Gastroesophageal sphincter (tissue), 4 donors: ENCODE results near the gene SERPINH1. TPM values are rescaled to one million over a fixed set of nuclear protein-coding genes. Genes with fewer than 3 reads are reported as not detected.

Source experiments
- ATAC-seq: fragments of 150-250 bp; one replicate; pipeline ENCODE4 v1.9.1; 2016; ENCODE audit warnings: mild to moderate bottlenecking, moderate library complexity
- H3K27ac ChIP-seq, 4 donors: fragments of 200-600 bp; sonication (generic) in 3 of 4; 1 replicate in 3 of 4; 2 replicates in 1 of 4; pipeline ENCODE4 v1.5.1; 2016 to 2019
- H3K27me3 ChIP-seq: fragments of 200-600 bp; sonication (generic); one replicate; pipeline ENCODE4 v1.5.1; 2019
- H3K36me3 ChIP-seq, 2 donors: fragments of 200-600 bp; sonication (generic); one replicate each; pipeline ENCODE4 v1.5.1; 2019; ENCODE audit warnings: control low read depth in 1 of 2
- H3K4me1 ChIP-seq, 3 donors: fragments of 200-600 bp; sonication (generic); 1 replicate in 2 of 3; 2 replicates in 1 of 3; pipeline ENCODE4 v1.5.1; 2016 to 2019; ENCODE audit warnings: control low read depth in 2 of 3
- H3K4me3 ChIP-seq, 2 donors: fragments of 200-600 bp; sonication (generic); one replicate each; pipeline ENCODE4 v1.5.1; 2019; ENCODE audit warnings: mild to moderate bottlenecking in 1 of 2, moderate library complexity in 1 of 2
- H3K9me3 ChIP-seq, 3 donors: fragments of 200-600 bp; sonication (generic); one replicate each; pipeline ENCODE4 v1.5.1; 2017 to 2019; ENCODE audit warnings: control low read depth in 2 of 3
- EP300 ChIP-seq: sonication (generic); formaldehyde crosslinking; IDR thresholded peaks from one replicate; pipeline ENCODE4 v1.6.1; 2017; ENCODE audit warnings: antibody characterized with exemption, mild to moderate bottlenecking
- POLR2A ChIP-seq, 2 donors: fragments of 450-650 bp; IDR thresholded peaks; one replicate each; pipeline ENCODE4 v1.6.1; 2017; ENCODE audit warnings: antibody characterized with exemption in 2 of 2, mild to moderate bottlenecking in 2 of 2, moderate library complexity in 1 of 2
- POLR2AphosphoS5 ChIP-seq: sonication (generic); formaldehyde crosslinking; IDR thresholded peaks from one replicate; pipeline ENCODE4 v1.6.1; 2017; ENCODE audit warnings: antibody characterized with exemption
- WGBS, 2 donors: methylation state at CpG; one replicate each; pipeline ENCODE4 v1.1.5; 2018; ENCODE audit warnings: low coverage in 1 of 2; 5-methylcytosine and 5-hydroxymethylcytosine counted together
- total RNA-seq, 4 donors: library from RNA; depleted of rRNA; stranded (reverse); fragments of >200 nt; gene quantifications; one replicate each; pipeline ENCODE4 v1.1.0, GENCODE V29; 2016
- TF ChIP-seq, protein P1 (sequence below), 4 experiments: fragments of 200-600 bp in 2 of 4; fragments of 450-650 bp in 2 of 4; sonication (generic) in 1 of 4; IDR thresholded peaks; one replicate each; pipeline ENCODE4 v1.5.1; 2017 to 2019; ENCODE audit warnings: antibody characterized with exemption in 4 of 4, mild to moderate bottlenecking in 2 of 4, moderate library complexity in 2 of 4

SERPINH1 gene
- total RNA-seq, 4 donors from 2014 or later, result 127 to 284 (median 175) TPM

DNA sequence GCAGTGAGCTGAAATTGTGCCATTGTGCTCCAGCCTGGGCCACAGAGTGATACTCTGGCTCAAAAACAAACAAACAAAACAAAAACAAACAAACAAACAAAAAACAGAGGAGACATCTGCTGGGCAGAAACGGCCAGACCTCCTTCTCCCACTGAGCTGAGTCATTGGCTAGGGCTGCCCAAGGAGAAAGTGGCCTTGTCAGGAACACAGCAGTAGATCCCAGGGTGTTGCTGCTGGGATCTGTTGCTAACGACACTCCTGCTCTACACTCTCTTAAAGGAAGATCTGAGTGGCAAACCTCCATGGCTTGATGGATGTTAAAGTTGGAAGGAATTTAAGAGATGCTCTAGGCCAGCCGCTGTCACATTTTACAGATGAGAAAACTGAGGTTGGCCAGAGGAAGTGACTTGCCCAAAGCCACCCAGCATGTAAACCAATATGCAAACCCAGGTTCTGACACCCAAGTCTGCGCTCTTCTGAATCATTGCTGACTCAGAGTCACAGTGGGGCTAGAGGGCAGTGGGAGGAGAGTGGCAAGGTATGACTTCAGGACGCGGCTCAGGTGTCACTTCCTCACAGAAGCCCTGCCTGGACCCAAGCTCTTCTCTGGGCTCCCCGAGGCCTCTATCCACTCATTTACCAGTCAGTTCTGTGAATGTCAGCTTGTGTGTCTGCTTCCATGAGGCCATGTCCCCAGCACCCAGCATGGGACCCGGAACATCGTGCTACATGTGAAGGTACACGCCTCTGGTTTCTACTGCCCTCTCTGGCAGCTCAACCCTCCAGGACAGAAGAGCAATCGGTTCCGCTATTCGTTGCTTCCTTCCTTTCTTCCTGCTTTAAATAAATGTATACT is 25.0 kb upstream of the SERPINH1 start:
- ATAC-seq, result no peak
- H3K27me3 ChIP-seq, result no peaks in the 10 kb centered on the region

DNA sequence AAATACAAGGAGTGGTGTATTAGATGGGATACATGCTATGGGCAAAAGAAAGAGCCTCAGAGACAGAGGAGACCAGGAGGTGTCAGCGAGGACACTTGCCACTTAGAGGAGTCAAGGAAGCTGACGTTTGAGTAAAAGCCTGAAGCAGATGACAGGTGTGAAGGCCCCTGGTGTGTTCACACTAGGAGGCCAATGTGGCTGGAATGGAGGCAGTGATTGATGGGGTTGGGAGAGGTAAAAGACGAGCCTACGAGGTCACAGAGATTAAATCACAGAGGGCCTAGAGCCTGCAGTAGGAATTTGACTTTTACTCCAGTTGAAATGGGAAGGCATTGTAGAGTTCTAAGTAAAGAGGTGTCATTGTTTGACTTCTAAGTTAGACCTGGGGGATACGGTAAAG is 24.3 kb upstream of the SERPINH1 start:
- no peaks in the 10 kb centered on the region for H3K9me3 ChIP-seq
- H3K27ac ChIP-seq, result no peak overlapping the region
- no peak for ATAC-seq
- H3K4me3 ChIP-seq, result no peak overlapping the region
- H3K27me3 ChIP-seq, result no peaks in the 10 kb centered on the region
- no peaks in the 10 kb centered on the region for H3K4me1 ChIP-seq
- 73 to 90% methylated on average over 3 to 5 of the region's 5 CpGs for WGBS, 2 donors
- H3K36me3 ChIP-seq, result no peaks in the 10 kb centered on the region
- no peak for TF ChIP-seq EP300
- no peak for TF ChIP-seq POLR2A (IDR thresholded peaks at IDR 0.05)
- TF ChIP-seq, protein P1, sequence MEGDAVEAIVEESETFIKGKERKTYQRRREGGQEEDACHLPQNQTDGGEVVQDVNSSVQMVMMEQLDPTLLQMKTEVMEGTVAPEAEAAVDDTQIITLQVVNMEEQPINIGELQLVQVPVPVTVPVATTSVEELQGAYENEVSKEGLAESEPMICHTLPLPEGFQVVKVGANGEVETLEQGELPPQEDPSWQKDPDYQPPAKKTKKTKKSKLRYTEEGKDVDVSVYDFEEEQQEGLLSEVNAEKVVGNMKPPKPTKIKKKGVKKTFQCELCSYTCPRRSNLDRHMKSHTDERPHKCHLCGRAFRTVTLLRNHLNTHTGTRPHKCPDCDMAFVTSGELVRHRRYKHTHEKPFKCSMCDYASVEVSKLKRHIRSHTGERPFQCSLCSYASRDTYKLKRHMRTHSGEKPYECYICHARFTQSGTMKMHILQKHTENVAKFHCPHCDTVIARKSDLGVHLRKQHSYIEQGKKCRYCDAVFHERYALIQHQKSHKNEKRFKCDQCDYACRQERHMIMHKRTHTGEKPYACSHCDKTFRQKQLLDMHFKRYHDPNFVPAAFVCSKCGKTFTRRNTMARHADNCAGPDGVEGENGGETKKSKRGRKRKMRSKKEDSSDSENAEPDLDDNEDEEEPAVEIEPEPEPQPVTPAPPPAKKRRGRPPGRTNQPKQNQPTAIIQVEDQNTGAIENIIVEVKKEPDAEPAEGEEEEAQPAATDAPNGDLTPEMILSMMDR (IDR thresholded peaks at IDR 0.05), result no peak
- no peak for TF ChIP-seq POLR2AphosphoS5

More for the DNA sequence above, 25.0 kb upstream of the SERPINH1 start:
- Histone ChIP-seq H3K4me3 (no peak overlapping the region), H3K4me1 (peaks cover 0 to 2% (median 0%) of the 10 kb centered on the region in 3 donors), H3K36me3 (no peaks in the 10 kb centered on the region), H3K27ac (no peak overlapping the region), H3K9me3 (no peaks in the 10 kb centered on the region)
- whole genome bisulfite sequencing, 2 donors, result 75 to 76% methylated on average over 5 to 11 of the region's 13 CpGs
- TF ChIP-seq POLR2A (IDR thresholded peaks at IDR 0.05) (no peak), EP300 (no peak), POLR2AphosphoS5 (no peak)
- TF ChIP-seq, protein P1 (IDR thresholded peaks at IDR 0.05), result no peak

DNA sequence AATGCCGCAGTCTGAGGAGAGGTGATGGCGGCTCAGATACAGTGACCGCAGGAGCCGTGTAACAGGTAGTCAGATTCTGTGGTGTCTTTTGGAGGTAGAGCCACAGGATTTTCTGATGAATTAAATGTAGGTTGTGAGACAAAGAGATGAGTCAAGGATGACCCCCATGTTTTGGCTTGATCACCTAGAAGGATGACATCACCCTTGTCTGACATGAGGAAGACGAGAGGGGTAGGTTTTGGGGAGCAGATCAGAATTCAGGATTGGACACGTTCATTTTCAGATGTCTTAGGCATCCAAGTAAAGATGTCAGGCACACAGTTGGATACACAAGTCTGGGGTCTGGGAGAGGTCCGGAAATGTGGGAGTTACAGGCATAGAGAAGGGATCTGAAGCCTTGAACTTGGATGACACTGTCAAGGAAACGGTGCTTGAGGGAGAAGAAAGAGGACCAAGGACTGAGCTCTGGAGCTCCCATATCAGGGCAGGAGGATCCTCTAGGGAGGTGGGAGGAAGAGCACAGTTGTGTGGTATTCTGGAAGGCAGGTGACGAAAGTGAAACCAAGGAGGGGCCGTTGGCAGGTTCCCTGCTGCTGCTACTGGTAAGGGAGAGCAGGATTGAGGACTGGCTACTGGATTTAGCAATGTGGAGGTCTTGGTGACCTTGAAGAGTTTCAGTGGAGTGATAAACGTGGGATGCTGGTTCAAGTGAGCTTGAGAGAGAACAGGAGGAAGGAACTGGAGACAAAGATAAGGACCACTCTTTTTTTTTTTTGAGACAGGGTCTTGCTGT is 23.7 kb upstream of the SERPINH1 start:
- no peak for TF ChIP-seq POLR2AphosphoS5
- TF ChIP-seq, protein P1 (IDR thresholded peaks at IDR 0.05), result no peak
- TF ChIP-seq POLR2A (IDR thresholded peaks at IDR 0.05), result no peak
- TF ChIP-seq EP300, result no peak
- ATAC-seq, result no peak
- H3K4me3 ChIP-seq, result no peak overlapping the region
- WGBS, 2 donors, result 83 to 93% methylated on average over 5 to 11 of the region's 11 CpGs
- H3K36me3 ChIP-seq, result no peaks in the 10 kb centered on the region
- no peak overlapping the region for H3K27ac ChIP-seq
- no peaks in the 10 kb centered on the region for H3K9me3 ChIP-seq
- no peaks in the 10 kb centered on the region for H3K27me3 ChIP-seq
- H3K4me1 ChIP-seq, result no peaks in the 10 kb centered on the region

DNA sequence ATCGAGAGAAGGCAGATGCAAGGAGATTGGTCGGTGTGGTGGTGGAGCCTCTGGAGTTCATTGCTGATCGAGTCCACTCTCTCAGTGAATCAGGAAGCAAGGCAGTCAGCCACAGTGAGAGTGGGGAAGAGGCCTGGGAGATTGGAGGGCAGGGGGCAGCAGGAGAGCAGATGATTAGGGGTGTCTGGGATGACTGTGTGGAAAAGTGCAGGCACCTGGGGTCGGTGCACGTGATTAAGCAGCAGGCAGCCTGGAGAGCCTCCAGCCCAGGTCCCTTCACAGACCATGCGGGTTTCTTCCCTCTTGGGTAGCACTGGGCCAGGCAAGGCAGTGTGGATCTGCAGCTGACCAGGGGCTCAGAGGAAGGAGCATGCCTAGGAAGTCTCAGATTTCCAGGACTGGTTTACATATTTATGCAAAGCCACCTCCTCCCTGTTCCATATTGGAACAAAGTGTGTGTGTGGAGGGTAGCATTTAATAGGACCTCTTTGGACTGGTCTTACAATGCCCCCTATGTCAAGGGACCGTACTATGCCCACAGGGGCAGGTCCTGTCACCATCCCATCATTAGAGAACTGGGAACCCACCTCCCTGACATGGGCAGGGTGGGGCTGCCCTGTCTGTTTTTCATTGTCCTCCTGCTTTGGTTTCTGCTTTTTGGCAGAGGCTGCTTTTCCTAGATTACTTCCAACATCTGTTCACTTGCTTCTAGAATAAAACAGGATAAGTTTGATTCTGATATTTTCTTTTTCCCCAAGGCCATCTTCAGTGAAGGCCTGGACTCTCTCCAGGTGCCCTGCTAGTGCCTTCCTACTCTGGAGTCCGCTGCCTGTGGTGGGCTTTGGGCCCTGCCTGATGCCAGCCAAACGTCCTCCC is 22.4 kb upstream of the SERPINH1 start:
- H3K9me3 ChIP-seq, result no peaks in the 10 kb centered on the region
- no peak overlapping the region for H3K4me3 ChIP-seq
- no peaks in the 10 kb centered on the region for H3K4me1 ChIP-seq
- ATAC-seq, result no peak
- TF ChIP-seq, protein P1 (IDR thresholded peaks at IDR 0.05), result no peak
- TF ChIP-seq POLR2AphosphoS5 (no peak), POLR2A (IDR thresholded peaks at IDR 0.05) (no peak), EP300 (no peak)
- WGBS, 2 donors, result 58 to 75% methylated on average over 2 of the region's 9 CpGs
- H3K27ac ChIP-seq, result no peak overlapping the region
- no peaks in the 10 kb centered on the region for H3K27me3 ChIP-seq
- H3K36me3 ChIP-seq, result no peaks in the 10 kb centered on the region
